Measurements from ENCODE around the gene ZNF385C. TPM values are rescaled to one million over a fixed set of nuclear protein-coding genes. Genes with fewer than 3 reads are reported as not detected.

ZNF385C gene
- polyA plus RNA-seq, 2 of the 4 experiments (the other 2 are of a cell fraction): 0.13 to 0.61 TPM

- ChIA-PET POLR2A (no interaction called here), CTCF (interaction anchor here (0.6 to 1.9 kb wide), 7 partner anchors 11 to 182 kb away, joined by 3 to 13 read pairs (median 4); partner anchors contain the start of genes NKIRAS2 and ODAD4)
Observed at GRCh38 chr17:41984454-41984853, 113.8 kb downstream of the ZNF385C start.

GRCh38 chr17:41982026-41982760 lies 116.1 kb downstream of the ZNF385C start:
- Histone ChIP-seq H3K4me2 (no peak overlapping the region), H3K27ac (no peak overlapping the region), H3K4me1 (no peaks in the 10 kb centered on the region), H3K4me3 (no peak overlapping the region), H3K9me3 (no peaks in the 10 kb centered on the region)
- ChIA-PET POLR2A (no interaction called here), CTCF (interaction anchor here (0.6 to 29.5 kb wide), 9 partner anchors 9 to 244 kb away, joined by 3 to 378 read pairs (median 5); partner anchors contain the start of genes DNAJC7 and NKIRAS2)
- FAIRE-seq (no peak), DNase-seq (ENCODE audit: low read depth in 1 of 2, low spot score in 1 of 2) (no peak), ATAC-seq (no peak; a peak in 1 of 6 replicates)
- 88% methylated on average over 14 of the region's 14 CpGs for WGBS (ENCODE audit: missing lambda C conversion rate)
- TF ChIP-seq POLR2AphosphoS2 (conservative IDR thresholded peaks at IDR 0.05; ENCODE audit: low read length) (no peak), FOSL2 (IDR thresholded peaks at IDR 0.05) (no peak), FOSL2 (CRISPR knock-in tag; IDR thresholded peaks at IDR 0.05) (peak; percentile 8; the same call in 1 of the 2 replicates), CHD4 (IDR thresholded peaks at IDR 0.05; ENCODE audit: borderline replicate concordance) (no peak)

More at GRCh38 chr17:41984454-41984853, 113.8 kb downstream of the ZNF385C start:
- WGBS (ENCODE audit: missing lambda C conversion rate): 98% methylated on average over 8 of the region's 8 CpGs
- no peak for FAIRE-seq
- TF ChIP-seq HMGXB4 (CRISPR knock-in tag; IDR thresholded peaks at IDR 0.05; ENCODE audit: borderline replicate concordance) (no peak), ELK1 (IDR thresholded peaks at IDR 0.05; ENCODE audit: low read depth, low read length) (no peak), SREBF2 (IDR thresholded peaks at IDR 0.05) (no peak), ZC3H11A (IDR thresholded peaks at IDR 0.05) (no peak), POLR2AphosphoS2 (conservative IDR thresholded peaks at IDR 0.05; ENCODE audit: low read length) (no peak), HOXA7 (CRISPR knock-in tag; IDR thresholded peaks at IDR 0.05) (no peak), FOXS1 (CRISPR knock-in tag; IDR thresholded peaks at IDR 0.05) (no peak), POLR2A (IDR thresholded peaks at IDR 0.05; ENCODE audit: low read length) (no peak), PHF8 (IDR thresholded peaks at IDR 0.05; ENCODE audit: borderline replicate concordance, low read depth) (no peak), CBX8 (IDR thresholded peaks at IDR 0.05) (no peak), ZSCAN20 (CRISPR knock-in tag; IDR thresholded peaks at IDR 0.05) (no peak), ESRRA (IDR thresholded peaks at IDR 0.05; ENCODE audit: borderline replicate concordance, low read length) (no peak), CHD2 (IDR thresholded peaks at IDR 0.05; ENCODE audit: low read length, partially characterized antibody) (no peak), KDM1A (IDR thresholded peaks at IDR 0.05; ENCODE audit: low read depth) (no peak), TFCP2L1 (CRISPR knock-in tag; IDR thresholded peaks at IDR 0.05) (no peak), RFX5 (IDR thresholded peaks at IDR 0.05) (no peak), RARB (CRISPR knock-in tag; IDR thresholded peaks at IDR 0.05) (no peak), SMC3 (IDR thresholded peaks at IDR 0.05) (no peak), NPAS2 (CRISPR knock-in tag; IDR thresholded peaks at IDR 0.05; ENCODE audit: borderline replicate concordance) (no peak), ZNF302 (CRISPR knock-in tag; IDR thresholded peaks at IDR 0.05) (no peak)
- no peaks in the 10 kb centered on the region for H3K9me3 ChIP-seq
- no peak overlapping the region for H3K4me3 ChIP-seq
- peaks cover 16% of the 10 kb centered on the region for H3K4me1 ChIP-seq
- DNase-seq (ENCODE audit: low read depth in 1 of 2, low spot score in 1 of 2): no peak
- H3K4me2 ChIP-seq: no peak overlapping the region
- no peak for ATAC-seq
- no peak overlapping the region for H3K27ac ChIP-seq
